Upper lobe of right lung (tissue), 1 donor: ENCODE data around the gene EEF1AKMT2. TPM values are rescaled to one million over a fixed set of nuclear protein-coding genes. Genes with fewer than 3 reads are reported as not detected.

ENCODE experiments used
- ATAC-seq: fragments of 200-7000 bp; cut with Tn5 transposase; one replicate; pipeline ENCODE4 v1.9.1; 2020; ENCODE audit warnings: mild to moderate bottlenecking, moderate library complexity
- DNase-seq: peaks from one replicate; pipeline ENCODE4 v3.0.0-alpha.2; 2020
- H3K27ac ChIP-seq: fragments of 200-600 bp; one replicate; pipeline ENCODE4 v1.8.0; 2022
- H3K27me3 ChIP-seq: fragments of 200-600 bp; one replicate; pipeline ENCODE4 v1.8.0; 2022; ENCODE audit warnings: mild to moderate bottlenecking
- H3K36me3 ChIP-seq: fragments of 200-600 bp; one replicate; pipeline ENCODE4 v1.8.0; 2022
- H3K4me1 ChIP-seq: fragments of 200-600 bp; one replicate; pipeline ENCODE4 v1.8.0; 2022
- H3K4me3 ChIP-seq: fragments of 200-600 bp; one replicate; pipeline ENCODE4 v1.8.0; 2022; ENCODE audit warnings: mild to moderate bottlenecking
- H3K9me3 ChIP-seq: fragments of 200-600 bp; one replicate; pipeline ENCODE4 v1.8.0; 2022
- intact Hi-C: fragments of 100-400 bp; cut with DNase I; formaldehyde crosslinking; loops from one replicate; pipeline ENCODE4 v1.11.0; 2022
- total RNA-seq: library from RNA; stranded (reverse); fragmentation: NEBNext Ultra II Directional; extraction: Animal tissue kit (Norgen Biotek cat#: 25700); gene quantifications from one replicate; pipeline ENCODE4 v1.2.1, GENCODE V29; 2021
- TF ChIP-seq, protein P1 (sequence below): fragments of 200-600 bp; IDR thresholded peaks from one replicate; pipeline ENCODE4 v1.8.0; 2022; ENCODE audit warnings: antibody characterized with exemption
- donor health status: DM: no; HTN: yes; CAD: no; lungs with severe emphysema.

The EEF1AKMT2 gene
- total RNA-seq, 1 donor from 2014 or later: 15.7 TPM

DNA sequence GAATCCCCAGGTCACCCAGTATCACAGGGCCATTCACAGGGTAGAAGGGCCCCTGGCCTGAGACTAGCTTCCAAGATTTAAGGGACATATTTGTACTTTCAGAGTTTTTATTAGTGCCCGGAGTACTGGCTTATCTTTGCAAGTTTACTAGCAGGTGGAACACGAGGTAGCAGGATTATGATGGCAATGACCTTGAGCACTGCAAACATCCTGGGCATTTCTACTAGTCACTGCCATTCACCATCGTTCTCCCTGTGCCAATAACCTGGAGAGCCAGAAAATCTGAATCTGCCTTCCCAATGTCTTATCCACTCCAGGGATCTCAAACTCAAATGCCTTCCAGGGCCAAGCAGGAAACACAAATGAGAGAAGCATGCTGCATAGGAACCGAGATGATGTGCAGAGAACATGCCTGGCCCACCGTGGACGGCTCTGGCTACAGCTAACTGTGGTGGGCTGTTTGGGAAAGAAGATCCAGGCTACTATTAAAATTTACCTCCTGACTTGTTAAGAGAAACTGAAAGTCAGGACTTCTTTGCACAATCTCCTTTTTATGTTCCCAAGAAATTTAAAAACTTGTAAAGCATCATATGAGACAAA lies 64.2 kb downstream of the EEF1AKMT2 start:
- peak; percentile 33 for DNase-seq
- intact Hi-C loops: no loop called here
- no peak overlapping the region for H3K4me3 ChIP-seq
- peaks cover 59% of the 10 kb centered on the region for H3K4me1 ChIP-seq
- no peak for ATAC-seq
- no peaks in the 10 kb centered on the region for H3K9me3 ChIP-seq
- TF ChIP-seq, protein P1, sequence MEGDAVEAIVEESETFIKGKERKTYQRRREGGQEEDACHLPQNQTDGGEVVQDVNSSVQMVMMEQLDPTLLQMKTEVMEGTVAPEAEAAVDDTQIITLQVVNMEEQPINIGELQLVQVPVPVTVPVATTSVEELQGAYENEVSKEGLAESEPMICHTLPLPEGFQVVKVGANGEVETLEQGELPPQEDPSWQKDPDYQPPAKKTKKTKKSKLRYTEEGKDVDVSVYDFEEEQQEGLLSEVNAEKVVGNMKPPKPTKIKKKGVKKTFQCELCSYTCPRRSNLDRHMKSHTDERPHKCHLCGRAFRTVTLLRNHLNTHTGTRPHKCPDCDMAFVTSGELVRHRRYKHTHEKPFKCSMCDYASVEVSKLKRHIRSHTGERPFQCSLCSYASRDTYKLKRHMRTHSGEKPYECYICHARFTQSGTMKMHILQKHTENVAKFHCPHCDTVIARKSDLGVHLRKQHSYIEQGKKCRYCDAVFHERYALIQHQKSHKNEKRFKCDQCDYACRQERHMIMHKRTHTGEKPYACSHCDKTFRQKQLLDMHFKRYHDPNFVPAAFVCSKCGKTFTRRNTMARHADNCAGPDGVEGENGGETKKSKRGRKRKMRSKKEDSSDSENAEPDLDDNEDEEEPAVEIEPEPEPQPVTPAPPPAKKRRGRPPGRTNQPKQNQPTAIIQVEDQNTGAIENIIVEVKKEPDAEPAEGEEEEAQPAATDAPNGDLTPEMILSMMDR: no peak
- H3K27ac ChIP-seq: peak overlapping the region; percentile 63
- no peaks in the 10 kb centered on the region for H3K27me3 ChIP-seq
- no peaks in the 10 kb centered on the region for H3K36me3 ChIP-seq

DNA sequence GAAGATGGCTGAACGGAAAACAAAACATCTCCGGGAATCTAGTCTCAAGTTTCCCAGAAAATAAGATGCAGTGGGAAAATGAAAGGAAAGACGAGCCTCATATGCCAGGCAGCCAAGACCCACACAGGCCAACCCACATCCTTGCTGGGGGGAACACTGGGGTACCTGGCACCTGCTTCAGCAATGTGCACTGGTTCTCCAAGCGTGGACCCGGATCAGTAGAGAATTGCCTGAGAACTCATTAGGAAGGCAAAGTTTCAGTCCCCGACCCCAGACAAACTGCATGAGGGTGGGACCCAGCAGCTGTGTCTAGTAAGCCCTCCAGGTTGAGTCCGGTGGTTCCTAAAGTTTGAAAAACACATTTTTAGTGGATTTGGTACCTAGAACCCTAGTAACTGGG lies 65.9 kb downstream of the EEF1AKMT2 start:
- TF ChIP-seq, protein P1: no peak
- no peak for ATAC-seq
- Histone ChIP-seq H3K27me3 (no peaks in the 10 kb centered on the region), H3K9me3 (no peaks in the 10 kb centered on the region), H3K4me1 (peaks cover 70% of the 10 kb centered on the region), H3K4me3 (no peak overlapping the region), H3K27ac (no peak overlapping the region), H3K36me3 (no peaks in the 10 kb centered on the region)
- DNase-seq: peak; percentile 26
- intact Hi-C loops: no loop called here

DNA sequence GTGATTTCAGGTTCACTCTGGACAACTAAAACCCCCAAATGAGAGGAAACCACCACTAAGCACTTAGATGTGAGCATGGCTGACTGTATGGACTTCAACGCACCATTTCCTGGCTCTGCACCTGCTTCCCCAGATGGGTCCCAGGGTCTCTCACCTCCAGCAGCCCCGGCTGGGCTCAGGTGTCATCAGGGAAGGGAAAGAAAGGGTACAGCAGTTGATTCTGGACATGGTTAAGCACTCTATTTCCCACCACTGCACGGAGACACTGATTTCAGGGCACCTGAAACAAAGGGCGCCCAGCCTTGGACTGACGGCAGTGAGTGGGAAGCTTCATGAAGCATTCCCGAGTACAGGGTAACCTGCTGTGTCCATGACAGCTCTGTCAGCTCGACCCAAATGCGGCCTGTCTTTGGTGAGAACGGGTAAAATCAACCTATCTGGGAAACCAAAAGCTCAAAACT lies 66.5 kb downstream of the EEF1AKMT2 start:
- H3K4me1 ChIP-seq: peaks cover 76% of the 10 kb centered on the region
- ATAC-seq (no peak), DNase-seq (peak; percentile 23)
- TF ChIP-seq, protein P1: no peak
- H3K36me3 ChIP-seq: no peaks in the 10 kb centered on the region
- no peaks in the 10 kb centered on the region for H3K27me3 ChIP-seq
- intact Hi-C loops: no loop called here
- no peak overlapping the region for H3K27ac ChIP-seq
- no peaks in the 10 kb centered on the region for H3K9me3 ChIP-seq
- H3K4me3 ChIP-seq: no peak overlapping the region

DNA sequence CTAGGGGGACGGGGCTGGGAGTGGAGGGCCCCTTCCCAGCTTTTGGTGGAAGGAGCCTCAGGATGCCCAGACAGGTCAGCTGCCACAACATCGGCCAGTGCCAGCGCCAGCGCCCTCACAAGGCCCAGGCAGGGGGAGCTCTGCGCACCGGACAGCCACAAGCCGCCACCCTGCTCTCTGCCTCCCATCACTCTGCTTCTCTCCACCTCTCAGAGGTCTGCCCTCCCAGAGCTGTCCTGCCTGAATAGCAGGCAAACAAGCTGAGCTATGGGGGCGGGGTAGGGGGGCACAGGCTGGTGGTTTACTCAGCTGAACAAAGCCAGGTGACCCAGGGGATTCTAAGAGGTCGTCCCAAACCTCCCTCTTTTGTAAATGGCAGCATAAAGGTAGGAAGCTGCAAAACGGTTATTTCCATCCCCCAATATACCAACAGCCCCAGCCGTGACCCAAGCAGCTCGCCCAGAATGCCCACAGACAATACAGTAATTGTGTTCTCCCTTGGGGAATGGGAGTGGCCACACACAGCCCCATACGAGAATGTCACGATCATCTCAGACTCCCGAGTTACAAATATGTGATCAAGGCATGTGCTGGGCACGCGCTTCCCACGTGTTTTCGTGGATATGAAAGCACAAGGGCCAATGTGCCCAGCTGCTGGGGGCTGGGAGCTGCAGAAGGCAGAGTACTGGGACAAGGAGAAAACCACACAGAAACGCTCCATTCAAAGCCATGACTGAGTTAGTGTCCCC lies 67.2 kb downstream of the EEF1AKMT2 start:
- H3K27me3 ChIP-seq: no peaks in the 10 kb centered on the region
- TF ChIP-seq, protein P1: no peak
- no peaks in the 10 kb centered on the region for H3K36me3 ChIP-seq
- H3K9me3 ChIP-seq: no peaks in the 10 kb centered on the region
- H3K27ac ChIP-seq: peak overlapping the region; percentile 80
- intact Hi-C loops: no loop called here
- DNase-seq: peak; percentile 64
- peaks cover 78% of the 10 kb centered on the region for H3K4me1 ChIP-seq
- no peak overlapping the region for H3K4me3 ChIP-seq
- ATAC-seq: no peak

DNA sequence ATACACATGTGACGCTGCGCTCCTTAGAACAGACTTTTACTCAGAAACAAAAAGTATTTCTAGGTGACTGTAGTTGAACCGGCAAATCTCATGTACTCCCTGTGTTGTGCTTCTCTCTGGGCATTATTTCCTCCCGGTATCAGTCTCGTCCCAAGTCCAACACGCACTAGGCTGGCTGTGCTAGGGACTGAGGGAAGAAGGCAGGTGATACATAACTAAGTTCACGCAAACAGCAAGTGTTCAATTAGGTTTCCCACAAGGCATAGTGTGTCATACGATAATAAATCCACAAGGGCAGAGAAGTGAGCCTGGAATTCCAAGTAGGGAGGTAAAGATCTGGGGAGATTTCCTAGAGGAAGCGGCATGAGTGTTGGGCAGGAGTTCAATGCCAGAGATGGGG lies 67.9 kb downstream of the EEF1AKMT2 start:
- TF ChIP-seq, protein P1: no peak
- intact Hi-C loops: no loop called here
- no peak for ATAC-seq
- DNase-seq: no peak
- Histone ChIP-seq H3K4me1 (peaks cover 78% of the 10 kb centered on the region), H3K4me3 (no peak overlapping the region), H3K36me3 (no peaks in the 10 kb centered on the region), H3K27me3 (no peaks in the 10 kb centered on the region), H3K9me3 (no peaks in the 10 kb centered on the region), H3K27ac (peak overlapping the region; percentile 80)
